ENCODE data around the gene COX5A. TPM values are rescaled to one million over a fixed set of nuclear protein-coding genes. Genes with fewer than 3 reads are reported as not detected.
A peak's percentile ranks its signal among the peaks of the same experiment; 100 is the strongest.

The COX5A gene
- total and polyA plus RNA-seq, 2 of the 13 experiments (the other 11 are each of a cell fraction or from before 2014, with no cell fraction given): 158 to 218 TPM

GRCh38 chr15:74937590-74938371, at the start of gene COX5A (continued):
- TF ChIP-seq, protein P1, sequence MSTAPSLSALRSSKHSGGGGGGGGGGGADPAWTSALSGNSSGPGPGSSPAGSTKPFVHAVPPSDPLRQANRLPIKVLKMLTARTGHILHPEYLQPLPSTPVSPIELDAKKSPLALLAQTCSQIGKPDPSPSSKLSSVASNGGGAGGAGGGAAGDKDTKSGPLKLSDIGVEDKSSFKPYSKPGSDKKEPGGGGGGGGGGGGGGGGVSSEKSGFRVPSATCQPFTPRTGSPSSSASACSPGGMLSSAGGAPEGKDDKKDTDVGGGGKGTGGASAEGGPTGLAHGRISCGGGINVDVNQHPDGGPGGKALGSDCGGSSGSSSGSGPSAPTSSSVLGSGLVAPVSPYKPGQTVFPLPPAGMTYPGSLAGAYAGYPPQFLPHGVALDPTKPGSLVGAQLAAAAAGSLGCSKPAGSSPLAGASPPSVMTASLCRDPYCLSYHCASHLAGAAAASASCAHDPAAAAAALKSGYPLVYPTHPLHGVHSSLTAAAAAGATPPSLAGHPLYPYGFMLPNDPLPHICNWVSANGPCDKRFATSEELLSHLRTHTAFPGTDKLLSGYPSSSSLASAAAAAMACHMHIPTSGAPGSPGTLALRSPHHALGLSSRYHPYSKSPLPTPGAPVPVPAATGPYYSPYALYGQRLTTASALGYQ (CRISPR knock-in tag; IDR thresholded peaks at IDR 0.05): peak; percentile 56; the same call in 1 of the 2 replicates
- no peak for TF ChIP-seq RERE (CRISPR knock-in tag; IDR thresholded peaks at IDR 0.05; ENCODE audit: low read depth)
- no peak for TF ChIP-seq FOSL1 (CRISPR knock-in tag; IDR thresholded peaks at IDR 0.05; ENCODE audit: borderline replicate concordance)
- 0 out of 2 replicates have a peak, but pooled peaks have one; percentile 67 for TF ChIP-seq KAT8 (CRISPR knock-in tag; IDR thresholded peaks at IDR 0.05)
- no peak for TF ChIP-seq ZNF282 (IDR thresholded peaks at IDR 0.05; ENCODE audit: partially characterized antibody)
- TF ChIP-seq NFIC (IDR thresholded peaks at IDR 0.05; ENCODE audit: low read length): no peak
- TF ChIP-seq ZNF574 (CRISPR knock-in tag; IDR thresholded peaks at IDR 0.05): peak; percentile 80
- TF ChIP-seq ZNF263 (CRISPR knock-in tag; IDR thresholded peaks at IDR 0.05): peak; percentile 23; the same call in 1 of the 2 replicates
- 0 out of 2 replicates have a peak, but pooled peaks have one; percentile 2 for TF ChIP-seq HNF4G (IDR thresholded peaks at IDR 0.05; ENCODE audit: borderline replicate concordance, low read depth, low read length)
- 0 out of 2 replicates have a peak, but pooled peaks have one; percentile 29 for TF ChIP-seq HNF4G (CRISPR knock-in tag; IDR thresholded peaks at IDR 0.05; ENCODE audit: borderline replicate concordance, low read depth)
- TF ChIP-seq ELF3 (CRISPR knock-in tag; IDR thresholded peaks at IDR 0.05): no peak; the same call in 1 of the 2 replicates
- peak; percentile 28; the same call in 1 of the 2 replicates for TF ChIP-seq GATAD2A (CRISPR knock-in tag; IDR thresholded peaks at IDR 0.05)
- TF ChIP-seq PTBP1 (IDR thresholded peaks at IDR 0.05; ENCODE audit: low read depth, low read length, poor library complexity, severe bottlenecking): peak; percentile 35
- TF ChIP-seq FIP1L1 (IDR thresholded peaks at IDR 0.05; ENCODE audit: borderline replicate concordance, insufficient read depth, low read depth, low read length): no peak
- TF ChIP-seq HOXA7 (CRISPR knock-in tag; IDR thresholded peaks at IDR 0.05): no peak
- no peak for TF ChIP-seq ATM (IDR thresholded peaks at IDR 0.05; ENCODE audit: borderline replicate concordance)
- TF ChIP-seq ZMAT3 (CRISPR knock-in tag; conservative IDR thresholded peaks at IDR 0.05): 0 out of 2 replicates have a peak, but pooled peaks have one; percentile 54
- TF ChIP-seq YEATS2 (CRISPR knock-in tag; IDR thresholded peaks at IDR 0.05; ENCODE audit: borderline replicate concordance): no peak; the same call in 1 of the 2 replicates
- TF ChIP-seq SP140L (CRISPR knock-in tag; IDR thresholded peaks at IDR 0.05; ENCODE audit: borderline replicate concordance): no peak
- TF ChIP-seq ATAD3A (CRISPR knock-in tag; IDR thresholded peaks at IDR 0.05): no peak

All from HepG2 (cell line).